Ascending aorta (tissue), 2 donors: ENCODE results near the gene SLCO3A1. TPM values are rescaled to one million over a fixed set of nuclear protein-coding genes. Genes with fewer than 3 reads are reported as not detected.

Source experiments
- DNase-seq, 2 donors: peaks; one replicate each; pipeline ENCODE4 v3.0.0-alpha.2; 2019; ENCODE audit warnings: low spot score in 2 of 2
- H3K27ac ChIP-seq, 2 donors: fragments of 200-600 bp; sonication (generic); one replicate each; pipeline ENCODE4 v1.5.1; 2016 to 2017; ENCODE audit warnings: mild to moderate bottlenecking in 1 of 2
- H3K27me3 ChIP-seq: fragments of 200-600 bp; sonication (generic); one replicate; pipeline ENCODE4 v1.5.1; 2017
- H3K36me3 ChIP-seq, 2 donors: fragments of 200-600 bp; sonication (generic); one replicate each; pipeline ENCODE4 v1.5.1; 2016
- H3K4me1 ChIP-seq, 2 donors: fragments of 200-600 bp; sonication (generic); one replicate each; pipeline ENCODE4 v1.5.1; 2016 to 2017; ENCODE audit warnings: mild to moderate bottlenecking in 1 of 2
- H3K4me3 ChIP-seq, 2 donors: fragments of 200-600 bp; sonication (generic); one replicate each; pipeline ENCODE4 v1.5.1; 2016 to 2017; ENCODE audit warnings: mild to moderate bottlenecking in 1 of 2
- H3K9me3 ChIP-seq, 2 donors: fragments of 200-600 bp; sonication (generic); one replicate each; pipeline ENCODE4 v1.5.1; 2016
- CTCF ChIP-seq, 3 experiments: fragments of 200-600 bp in 2 of 3; fragments of 450-650 bp in 1 of 3; sonication (generic) in 2 of 3; IDR thresholded peaks; one replicate each; pipeline ENCODE4 v1.5.1; 2016 to 2019; ENCODE audit warnings: antibody characterized with exemption in 3 of 3, mild to moderate bottlenecking in 1 of 3, moderate library complexity in 1 of 3
- intact Hi-C: fragments of 100-400 bp; cut with DNase I; formaldehyde crosslinking; loops from one replicate; pipeline ENCODE4 v1.15.1; 2023
- total RNA-seq: library from RNA; depleted of rRNA; stranded (reverse); fragments of >200 nt; gene quantifications from one replicate; pipeline ENCODE4 v1.1.0, GENCODE V29; 2016

SLCO3A1 gene
- total RNA-seq, 1 donor from 2014 or later: 53.2 TPM

GRCh38 chr15:92105611-92106010, 252.1 kb downstream of the SLCO3A1 start:
- no peak for TF ChIP-seq CTCF (IDR thresholded peaks at IDR 0.05)
- Histone ChIP-seq H3K27ac (no peak overlapping the region), H3K4me3 (no peak overlapping the region), H3K36me3 (peaks cover 0 to 16% of the 10 kb centered on the region in 2 donors), H3K4me1 (no peaks in the 10 kb centered on the region), H3K9me3 (no peaks in the 10 kb centered on the region), H3K27me3 (no peaks in the 10 kb centered on the region)
- no peak for DNase-seq
- intact Hi-C loops: no loop called here

- intact Hi-C loops: no loop called here
- Histone ChIP-seq H3K9me3 (no peaks in the 10 kb centered on the region), H3K4me3 (no peak overlapping the region), H3K27ac (no peak overlapping the region), H3K27me3 (no peaks in the 10 kb centered on the region), H3K36me3 (peaks cover 0 to 16% of the 10 kb centered on the region in 2 donors), H3K4me1 (no peaks in the 10 kb centered on the region)
- DNase-seq: no peak
- TF ChIP-seq CTCF (IDR thresholded peaks at IDR 0.05): no peak
Observed at GRCh38 chr15:92107510-92107909, 254.0 kb downstream of the SLCO3A1 start.

- DNase-seq: no peak
- no peaks in the 10 kb centered on the region for H3K4me1 ChIP-seq
- H3K27ac ChIP-seq: no peak overlapping the region
- H3K4me3 ChIP-seq: no peak overlapping the region
- H3K9me3 ChIP-seq: no peaks in the 10 kb centered on the region
- peaks cover 0 to 19% of the 10 kb centered on the region in 2 donors for H3K36me3 ChIP-seq
- H3K27me3 ChIP-seq: no peaks in the 10 kb centered on the region
- TF ChIP-seq CTCF (IDR thresholded peaks at IDR 0.05): no peak
- intact Hi-C loops: no loop called here
Observed at GRCh38 chr15:92109191-92109873, 255.8 kb downstream of the SLCO3A1 start.

- intact Hi-C loops: no loop called here
- Histone ChIP-seq H3K36me3 (peaks cover 0 to 12% of the 10 kb centered on the region in 2 donors), H3K9me3 (no peaks in the 10 kb centered on the region), H3K27me3 (no peaks in the 10 kb centered on the region), H3K4me3 (no peak overlapping the region), H3K27ac (no peak overlapping the region), H3K4me1 (no peaks in the 10 kb centered on the region)
- no peak for DNase-seq
- no peak for TF ChIP-seq CTCF (IDR thresholded peaks at IDR 0.05)
Observed at GRCh38 chr15:92111291-92111690, 257.8 kb downstream of the SLCO3A1 start.

- Histone ChIP-seq H3K27ac (no peak overlapping the region), H3K4me1 (peaks cover 0 to under 1% of the 10 kb centered on the region in 2 donors), H3K27me3 (no peaks in the 10 kb centered on the region), H3K9me3 (no peaks in the 10 kb centered on the region), H3K36me3 (peaks cover 0 to 10% of the 10 kb centered on the region in 2 donors), H3K4me3 (no peak overlapping the region)
- TF ChIP-seq CTCF (IDR thresholded peaks at IDR 0.05): no peak
- DNase-seq: no peak
- intact Hi-C loops: no loop called here
Observed at GRCh38 chr15:92111751-92112150, 258.2 kb downstream of the SLCO3A1 start.
